Stimulated activated naive CD4-positive, alpha-beta T cell (primary cell): ENCODE results near the gene NARS2.
"Not testable (repeated sequence)": the region's sequence is repeated elsewhere in the genome, so short reads cannot be mapped to it uniquely, and the experiment has no call there.

Experiments used
- DNase-seq, 6 experiments: peaks; one replicate each; lab custom pipeline; 2025; lab: John Stamatoyannopoulos, UW

NARS2 gene

GRCh38 chr11:78541537-78541936 lies 33.1 kb downstream of the NARS2 start:
- DNase-seq = no peak

GRCh38 chr11:78540256-78540655 lies 34.4 kb downstream of the NARS2 start:
- DNase-seq = no peak

- no peak for DNase-seq
These were observed 35.2 kb downstream of the NARS2 start for GRCh38 chr11:78539506-78539905.

DNA sequence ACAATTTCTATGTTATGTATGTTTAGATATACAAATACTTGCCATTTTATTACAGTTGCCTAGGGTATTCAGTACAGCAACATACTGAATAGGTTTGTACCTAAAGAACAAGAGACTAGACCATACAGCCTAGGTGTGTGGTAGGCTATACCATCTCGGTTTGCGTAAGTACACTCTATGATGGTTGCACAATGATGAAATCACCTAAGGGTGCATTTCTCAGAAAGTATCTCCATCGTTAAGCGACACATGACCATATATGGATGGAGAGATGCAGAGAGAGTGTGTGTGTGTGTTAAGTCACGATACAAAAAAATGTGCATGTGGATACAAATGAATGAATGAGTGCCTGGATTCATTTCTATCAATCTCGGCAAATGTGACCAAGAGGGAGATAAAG lies 37.7 kb downstream of the NARS2 start:
- DNase-seq = no peak

DNA sequence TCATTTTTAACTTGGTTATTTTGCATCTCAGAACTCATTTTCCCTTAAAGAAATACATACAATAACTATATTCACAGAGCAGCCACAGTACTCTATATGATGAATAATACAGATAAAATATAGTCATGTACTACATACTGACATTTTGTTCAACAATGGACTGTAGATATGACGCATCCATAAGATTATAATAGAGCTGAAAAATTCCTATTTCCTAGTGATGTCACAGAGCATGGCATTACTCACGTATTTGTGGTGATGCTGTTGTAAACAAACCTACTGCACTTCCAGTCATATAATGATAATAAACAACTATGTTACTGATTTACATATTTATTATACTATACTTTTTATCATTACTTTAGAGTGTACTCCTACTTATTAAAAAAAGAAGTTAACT lies 38.7 kb downstream of the NARS2 start:
- DNase-seq = no peak

GRCh38 chr11:78535027-78535426 lies 39.6 kb downstream of the NARS2 start:
- DNase-seq = no peak

DNA sequence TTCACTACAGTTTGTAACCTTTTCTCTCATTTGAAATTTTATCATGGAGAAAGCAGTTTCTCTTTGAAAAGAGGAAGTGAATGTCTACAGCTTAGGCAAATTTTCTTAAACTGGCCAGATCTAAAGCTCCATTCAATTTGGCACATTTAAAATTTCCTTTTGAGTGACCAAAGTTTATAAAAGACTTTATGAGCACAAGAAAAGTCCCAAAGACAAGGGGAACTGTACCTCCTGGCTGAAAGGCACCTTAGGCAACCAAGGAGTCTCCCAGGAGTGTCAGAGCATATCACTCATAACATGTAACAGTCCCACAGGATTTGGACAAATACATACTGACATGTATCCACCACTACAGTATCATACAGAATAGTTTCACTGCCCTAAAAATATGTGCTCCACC lies 41.3 kb downstream of the NARS2 start:
- no peak for DNase-seq

- no peak for DNase-seq
These were observed 41.7 kb downstream of the NARS2 start for GRCh38 chr11:78532991-78533390.

DNA sequence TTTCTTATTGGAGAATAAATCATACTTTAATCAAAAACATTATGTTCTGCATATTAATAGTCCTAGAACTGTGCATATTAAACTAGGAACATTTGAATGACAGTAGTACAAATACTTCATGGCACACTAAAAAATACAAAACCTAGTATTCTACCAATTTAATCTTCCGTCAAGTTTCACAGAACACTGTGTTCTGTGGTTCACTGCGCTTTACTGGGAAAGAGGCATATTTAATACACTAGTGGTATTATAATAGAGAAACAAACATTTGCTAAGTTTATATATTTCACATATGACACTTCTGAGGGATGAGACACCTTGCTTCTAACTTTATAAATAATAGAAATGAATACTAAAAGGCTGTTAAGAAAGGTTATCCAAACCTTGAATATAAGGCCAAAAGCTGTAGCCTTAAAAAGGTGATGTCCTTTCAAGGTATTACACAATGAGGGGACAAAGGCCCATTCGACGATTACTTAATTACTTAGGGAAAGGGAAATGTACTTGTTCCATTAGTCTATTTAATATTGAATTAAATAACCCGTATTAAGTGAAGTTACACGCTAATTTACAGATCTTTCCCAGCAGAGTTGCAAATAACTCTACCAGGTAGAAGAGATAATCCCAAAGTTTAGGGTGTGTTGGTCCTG lies 48.0 kb downstream of the NARS2 start:
- no peak for DNase-seq

DNA sequence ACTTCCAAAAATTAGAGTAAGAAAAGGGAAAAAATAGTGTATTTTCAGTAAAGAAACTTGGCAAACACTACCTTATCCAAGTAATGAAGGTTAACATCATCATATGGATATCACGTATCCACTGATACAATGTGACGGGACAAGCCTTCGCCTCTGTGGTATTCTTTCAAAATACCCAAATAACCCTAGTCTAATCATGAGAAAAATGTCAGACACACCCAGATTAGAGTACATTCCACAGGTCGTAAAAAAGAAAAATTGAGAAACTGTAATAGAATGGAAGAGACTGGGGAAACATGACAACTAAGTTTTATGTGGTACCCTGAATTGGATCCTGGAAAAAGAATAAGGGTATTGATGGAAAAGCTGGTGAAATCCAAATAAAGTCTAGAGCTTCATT lies 48.9 kb downstream of the NARS2 start:
- DNase-seq = no peak

- DNase-seq = no peak
These were observed 54.4 kb downstream of the NARS2 start for GRCh38 chr11:78520230-78520629.

GRCh38 chr11:78516281-78516680 lies 58.4 kb downstream of the NARS2 start:
- DNase-seq = no peak

- no peak for DNase-seq
These were observed 59.7 kb downstream of the NARS2 start for GRCh38 chr11:78514922-78515502.

DNA sequence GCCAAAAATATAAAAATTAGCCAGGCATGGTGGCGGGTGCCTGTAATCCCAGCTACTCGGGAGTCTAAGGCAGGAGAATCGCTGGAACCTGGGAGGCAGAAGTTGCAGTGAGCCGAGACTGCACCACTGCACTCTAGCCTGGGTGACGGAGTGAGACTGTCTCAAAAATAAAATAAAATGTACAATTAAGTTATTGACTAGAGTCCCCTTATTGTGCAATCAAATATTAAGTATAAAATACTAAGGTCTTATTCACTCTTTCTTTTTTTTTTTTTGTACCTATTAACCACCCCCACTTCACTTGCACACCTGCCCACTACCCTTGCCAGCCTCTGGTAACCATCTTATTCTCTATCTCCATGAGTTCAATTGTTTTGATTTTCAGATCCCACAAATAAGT lies 61.6 kb downstream of the NARS2 start:
- DNase-seq = not testable (repeated sequence)

DNA sequence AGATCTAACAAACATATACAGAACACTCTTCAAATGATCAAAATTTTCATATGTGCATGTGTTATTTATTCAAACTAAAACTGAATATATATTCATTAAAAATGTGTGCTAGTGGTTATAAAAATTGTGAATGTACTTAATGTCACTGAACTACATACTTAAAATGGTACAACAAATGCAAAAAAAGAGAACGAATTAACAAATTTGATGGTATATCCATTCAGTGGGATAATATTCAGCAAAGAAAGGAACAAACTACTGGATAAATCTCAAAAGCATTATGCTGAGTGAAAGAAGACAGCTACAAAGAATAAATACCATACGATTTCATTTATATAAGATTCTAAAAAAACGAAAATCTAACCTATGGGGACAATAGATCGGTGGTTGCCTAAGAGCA lies 64.1 kb downstream of the NARS2 start:
- no peak for DNase-seq

- DNase-seq = no peak
These were observed 64.6 kb downstream of the NARS2 start for GRCh38 chr11:78510025-78510596.

- DNase-seq = no peak
These were observed 70.0 kb downstream of the NARS2 start for GRCh38 chr11:78504708-78505107.

GRCh38 chr11:78504181-78504580 lies 70.5 kb downstream of the NARS2 start:
- DNase-seq = no peak

DNA sequence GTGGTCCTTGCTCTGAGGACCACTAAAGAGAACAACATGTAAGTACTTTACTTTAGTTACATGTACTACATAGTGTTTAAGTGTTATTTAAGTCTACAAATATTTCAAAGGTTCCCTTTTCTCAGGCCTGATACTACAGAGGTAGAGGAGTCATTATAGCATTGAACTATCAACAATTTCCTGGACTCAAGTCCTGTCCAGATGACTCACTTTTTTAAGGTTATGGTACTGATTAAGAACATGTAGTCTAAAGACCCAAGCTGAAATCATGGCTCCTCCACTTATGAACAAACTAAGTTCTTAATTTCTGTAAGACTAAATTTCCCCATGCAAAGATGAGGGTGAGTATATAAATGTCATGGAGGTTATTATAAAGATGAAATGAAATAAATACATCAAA lies 74.7 kb downstream of the NARS2 start:
- no peak for DNase-seq

DNA sequence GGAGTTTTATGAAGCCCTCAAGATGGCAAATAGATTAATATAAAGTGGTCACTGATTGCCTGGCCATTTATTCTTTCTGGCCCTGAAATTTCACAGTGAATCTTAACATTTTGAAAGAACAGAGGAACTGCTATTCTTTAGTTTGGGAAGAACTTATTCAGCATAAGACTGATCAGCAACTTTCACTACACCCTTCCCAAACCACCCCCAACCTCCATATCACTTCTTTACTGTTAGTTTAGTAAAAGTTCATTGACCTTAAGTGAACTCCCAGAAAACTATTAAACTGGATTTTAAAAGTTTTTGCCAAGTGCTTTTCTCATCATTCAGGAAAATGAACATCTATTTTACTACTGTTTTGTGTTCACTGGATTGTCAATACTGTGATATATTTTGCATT lies 77.4 kb downstream of the NARS2 start:
- no peak for DNase-seq

DNA sequence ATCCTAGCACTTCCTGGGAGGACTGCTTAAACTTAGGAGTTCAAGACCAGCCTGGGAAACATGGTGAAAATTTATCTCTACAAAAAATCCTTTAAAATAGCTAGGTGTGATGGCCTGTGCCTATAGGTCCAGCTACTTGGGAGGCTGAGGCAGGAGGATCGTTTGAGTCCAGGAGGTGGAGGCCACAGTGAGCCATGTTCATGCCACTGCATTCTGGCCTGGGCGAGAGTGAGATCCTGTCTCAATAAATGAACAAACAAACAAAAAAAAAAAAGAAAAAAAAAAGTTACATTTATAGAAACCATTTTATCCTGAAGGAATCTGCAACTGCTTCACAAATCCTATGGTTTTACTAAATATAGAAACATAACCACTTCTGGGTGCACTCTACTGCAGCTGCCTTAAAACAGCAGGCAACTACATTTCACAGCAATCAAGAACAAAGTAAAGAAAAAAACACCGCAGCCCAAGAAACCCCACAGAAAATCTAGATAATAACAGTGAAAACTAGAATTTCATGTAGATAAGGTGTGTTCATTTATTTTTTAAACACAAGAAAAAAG lies 81.2 kb downstream of the NARS2 start:
- no peak for DNase-seq

DNA sequence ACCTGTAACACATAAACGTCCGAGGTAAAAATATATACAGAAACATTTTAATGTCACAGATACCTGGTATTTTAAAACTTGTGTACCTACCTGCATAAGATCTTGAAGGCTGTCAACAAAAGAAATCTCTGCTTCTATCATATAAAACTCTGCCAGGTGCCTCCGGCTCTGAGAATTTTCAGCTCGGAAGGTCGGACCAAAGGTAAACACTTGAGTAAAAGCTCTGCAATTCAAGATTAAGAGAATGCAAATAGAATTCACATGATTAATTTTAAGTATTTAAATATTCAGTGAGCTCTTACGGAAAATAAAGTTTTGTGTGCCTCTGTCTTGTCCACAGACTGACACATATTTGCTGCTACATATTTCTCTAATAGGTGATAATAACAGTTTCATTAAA lies 81.7 kb downstream of the NARS2 start:
- no peak for DNase-seq

GRCh38 chr11:78489184-78489583 lies 85.5 kb downstream of the NARS2 start:
- DNase-seq = no peak

GRCh38 chr11:78478536-78478935 lies 96.1 kb downstream of the NARS2 start:
- DNase-seq = no peak
